Loucy (cell line): ENCODE data around the gene TXNRD1.

Source experiments
- CTCF ChIP-seq: fragments of 200-600 bp; sonication (generic); conservative IDR thresholded peaks from 2 replicates; pipeline ENCODE4 v1.5.1; 2014; ENCODE audit warnings: mild to moderate bottlenecking, antibody characterized with exemption, low read length
- EZH2phosphoT487 ChIP-seq: fragments of 200-600 bp; IDR thresholded peaks from 2 replicates; pipeline ENCODE4 v1.6.1; 2018; ENCODE audit warnings: antibody characterized with exemption, mild to moderate bottlenecking, moderate library complexity, borderline replicate concordance

DNA sequence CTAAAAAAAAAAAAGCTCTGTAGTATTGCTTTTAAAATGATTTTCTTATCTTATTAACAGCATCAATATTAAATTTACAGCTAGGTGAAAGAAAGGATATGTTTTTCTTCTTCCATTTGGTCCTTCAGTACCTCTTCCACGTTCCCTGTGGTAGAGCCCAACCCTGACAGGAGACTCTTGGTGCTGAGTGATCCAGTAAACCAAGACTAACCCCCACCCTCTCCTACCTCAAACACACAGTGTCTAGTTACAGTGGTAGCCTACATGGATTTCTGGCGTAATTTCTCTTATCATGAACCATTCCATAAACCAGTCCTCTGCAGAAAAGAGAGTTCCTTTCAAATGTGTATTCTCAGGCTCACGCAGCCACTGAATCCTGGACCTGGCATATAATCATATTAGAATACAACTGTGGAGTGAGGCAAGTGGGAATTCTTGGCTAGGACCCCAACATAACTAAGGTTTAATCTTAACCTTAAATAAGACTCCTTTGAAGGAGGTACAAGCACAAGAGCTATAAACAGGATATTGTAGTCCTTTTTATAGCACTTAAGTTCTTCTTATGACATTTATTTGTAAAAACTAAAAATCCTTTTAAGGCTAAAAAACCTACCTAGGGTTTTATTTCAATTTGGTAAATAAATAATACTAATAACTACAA is 27.1 kb downstream of the TXNRD1 start:
- TF ChIP-seq CTCF (no peak), EZH2phosphoT487 (no peak)
